HG03066 (cell line): ENCODE measurements around the gene ZNF524.

Experiments used
- ATAC-seq: cut with Tn5 transposase; IDR thresholded peaks from one replicate; pipeline ENCODE4 v1.9.1; 2021; ENCODE audit warnings: low read depth; ENCODE audit not compliant: unreplicated experiment

The ZNF524 gene

DNA sequence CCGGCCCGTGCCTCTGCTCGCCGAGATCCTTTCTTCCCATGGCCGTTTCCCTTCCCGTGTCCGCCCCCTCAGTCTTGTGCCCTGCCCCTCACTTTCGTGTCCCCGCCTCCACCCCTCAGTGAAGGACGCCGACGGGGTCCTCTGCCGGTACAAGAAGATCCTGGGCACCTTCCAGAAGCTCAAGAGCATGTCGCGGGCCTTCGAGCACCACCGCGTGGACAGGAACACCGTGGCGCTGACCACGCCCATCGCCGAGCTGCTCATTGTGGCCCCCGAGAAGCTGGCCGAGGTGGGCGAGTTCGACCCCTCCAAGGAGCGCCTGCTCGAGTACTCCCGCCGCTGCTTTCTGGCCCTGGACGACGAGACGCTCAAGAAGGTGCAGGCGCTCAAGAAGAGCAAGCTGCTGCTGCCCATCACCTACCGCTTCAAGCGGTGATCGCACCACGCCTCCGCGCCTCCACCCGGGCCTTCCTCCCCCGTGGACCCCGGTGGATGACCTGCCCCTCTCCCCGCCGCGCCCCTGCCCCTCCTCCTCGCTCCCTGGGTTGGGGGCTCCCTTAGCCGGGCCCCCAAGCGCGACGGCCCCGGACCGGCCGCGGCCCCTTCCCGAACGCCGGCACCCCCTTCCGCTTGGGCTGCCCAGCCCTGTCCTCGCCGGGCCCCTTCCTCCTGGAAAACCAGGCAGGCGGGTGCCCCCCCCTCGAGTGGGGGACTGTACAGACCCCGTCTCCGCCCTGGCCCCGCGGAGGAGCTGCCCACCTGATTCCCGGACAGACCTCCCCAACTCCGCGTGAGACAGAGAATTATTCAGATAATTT lies 52.4 kb downstream of the ZNF524 start:
- no peak for ATAC-seq
